Fibroblast of lung (primary cell): ENCODE results near the gene SAP30BP.

Experiments
- CTCF ChIP-seq, 2 donors: IDR thresholded peaks in 1 of 2; conservative IDR thresholded peaks in 1 of 2; 1 replicate in 1 of 2; 2 replicates in 1 of 2; pipeline ENCODE4 v1.5.1; 2011 to 2012; ENCODE audit warnings: low read length in 2 of 2, control low read depth in 1 of 2, inconsistent platforms in 1 of 2, low read depth in 1 of 2, mild to moderate bottlenecking in 1 of 2
- EZH2 ChIP-seq: IDR thresholded peaks from 2 replicates; pipeline ENCODE4 v1.5.1; 2012; ENCODE audit warnings: low read length, control low read depth, mild to moderate bottlenecking; ENCODE audit errors: missing control alignments

- TF ChIP-seq CTCF (conservative IDR thresholded peaks at IDR 0.05 in 1 of 2, IDR thresholded peaks at IDR 0.05 in 1 of 2; ENCODE audit: low read depth in 1 of 2, low read length in 2 of 2) = no peak
- no peak for TF ChIP-seq EZH2
Observed at GRCh38 chr17:75740215-75740614, 73.1 kb downstream of the SAP30BP start.
